Measurements from ENCODE around the gene SORCS2. TPM values are rescaled to one million over a fixed set of nuclear protein-coding genes. Genes with fewer than 3 reads are reported as not detected.

SORCS2 gene
- total RNA-seq, 2 donors from 2014 or later = 0.68 to 0.92 TPM

- Histone ChIP-seq H3K36me3 (no peaks in the 10 kb centered on the region), H3K27me3 (replicated peaks; ENCODE audit: insufficient read depth) (no peaks in the 10 kb centered on the region), H3K27ac (no peak overlapping the region), H3K4me3 (no peak overlapping the region), H3K4me1 (ENCODE audit: control insufficient read depth in 1 of 2, low read depth in 2 of 2) (peaks cover 0 to 5% of the 10 kb centered on the region in 2 donors), H3K9me3 (no peaks in the 10 kb centered on the region)
- ATAC-seq (ENCODE audit: insufficient number of reproducible peaks, low FRiP score, low read depth) (no peak), DNase-seq (ENCODE audit: low spot score) (no peak)
- no peak for TF ChIP-seq CTCF (IDR thresholded peaks at IDR 0.05)
These were observed 189.0 kb downstream of the SORCS2 start for GRCh38 chr4:7381221-7381889.

- DNase-seq (ENCODE audit: low spot score) (no peak), ATAC-seq (ENCODE audit: insufficient number of reproducible peaks, low FRiP score, low read depth) (no peak)
- H3K9me3 ChIP-seq = no peaks in the 10 kb centered on the region
- H3K36me3 ChIP-seq = no peaks in the 10 kb centered on the region
- no peak for TF ChIP-seq CTCF (IDR thresholded peaks at IDR 0.05)
- H3K4me1 ChIP-seq (ENCODE audit: control insufficient read depth in 1 of 2, low read depth in 2 of 2) = no peaks in the 10 kb centered on the region
- H3K4me3 ChIP-seq = no peak overlapping the region
- no peaks in the 10 kb centered on the region for H3K27me3 ChIP-seq (replicated peaks; ENCODE audit: insufficient read depth)
- H3K27ac ChIP-seq = no peak overlapping the region
These were observed 189.7 kb downstream of the SORCS2 start for GRCh38 chr4:7381890-7382633.

GRCh38 chr4:7382634-7383014, 190.3 kb downstream of the SORCS2 start:
- no peak for DNase-seq (ENCODE audit: low spot score)
- no peak overlapping the region for H3K27ac ChIP-seq

GRCh38 chr4:7383266-7383665, 190.9 kb downstream of the SORCS2 start:
- no peaks in the 10 kb centered on the region for H3K27me3 ChIP-seq (replicated peaks; ENCODE audit: insufficient read depth)
- H3K36me3 ChIP-seq = no peaks in the 10 kb centered on the region
- H3K9me3 ChIP-seq = no peaks in the 10 kb centered on the region
- no peak for ATAC-seq (ENCODE audit: insufficient number of reproducible peaks, low FRiP score, low read depth)
- no peak for TF ChIP-seq CTCF (IDR thresholded peaks at IDR 0.05)
- no peak overlapping the region for H3K27ac ChIP-seq
- no peaks in the 10 kb centered on the region for H3K4me1 ChIP-seq (ENCODE audit: control insufficient read depth in 1 of 2, low read depth in 2 of 2)
- H3K4me3 ChIP-seq = no peak overlapping the region
- no peak for DNase-seq (ENCODE audit: low spot score)

More at GRCh38 chr4:7382634-7383014, 190.3 kb downstream of the SORCS2 start:
- no peak for TF ChIP-seq CTCF (IDR thresholded peaks at IDR 0.05)
- no peaks in the 10 kb centered on the region for H3K4me1 ChIP-seq (ENCODE audit: control insufficient read depth in 1 of 2, low read depth in 2 of 2)
- no peak overlapping the region for H3K4me3 ChIP-seq
- no peaks in the 10 kb centered on the region for H3K9me3 ChIP-seq
- no peaks in the 10 kb centered on the region for H3K36me3 ChIP-seq
- H3K27me3 ChIP-seq (replicated peaks; ENCODE audit: insufficient read depth) = no peaks in the 10 kb centered on the region
- ATAC-seq (ENCODE audit: insufficient number of reproducible peaks, low FRiP score, low read depth) = no peak

- no peak for TF ChIP-seq CTCF (IDR thresholded peaks at IDR 0.05)
- Histone ChIP-seq H3K36me3 (no peaks in the 10 kb centered on the region), H3K9me3 (no peaks in the 10 kb centered on the region), H3K4me1 (ENCODE audit: control insufficient read depth in 1 of 2, low read depth in 2 of 2) (no peaks in the 10 kb centered on the region), H3K27me3 (replicated peaks; ENCODE audit: insufficient read depth) (no peaks in the 10 kb centered on the region), H3K4me3 (no peak overlapping the region), H3K27ac (no peak overlapping the region)
- no peak for DNase-seq (ENCODE audit: low spot score)
- ATAC-seq (ENCODE audit: insufficient number of reproducible peaks, low FRiP score, low read depth) = no peak
These were observed 191.9 kb downstream of the SORCS2 start for GRCh38 chr4:7384003-7384928.
